Occipital lobe (tissue), 2 donors: ENCODE measurements around the gene CDC45. TPM values are rescaled to one million over a fixed set of nuclear protein-coding genes. Genes with fewer than 3 reads are reported as not detected.
"Not testable (repeated sequence)": the region's sequence is repeated elsewhere in the genome, so short reads cannot be mapped to it uniquely, and the experiment has no call there.

Source experiments
- DNase-seq: peaks from one replicate; lab custom pipeline; 2025; lab: John Stamatoyannopoulos, UW
- total RNA-seq: library from RNA; depleted of rRNA; stranded (reverse); fragments of >200 nt; gene quantifications from one replicate; pipeline ENCODE4 v1.2.3, GENCODE V29; 2014

The CDC45 gene
- total RNA-seq, 1 donor from 2014 or later: 1.4 TPM

DNA sequence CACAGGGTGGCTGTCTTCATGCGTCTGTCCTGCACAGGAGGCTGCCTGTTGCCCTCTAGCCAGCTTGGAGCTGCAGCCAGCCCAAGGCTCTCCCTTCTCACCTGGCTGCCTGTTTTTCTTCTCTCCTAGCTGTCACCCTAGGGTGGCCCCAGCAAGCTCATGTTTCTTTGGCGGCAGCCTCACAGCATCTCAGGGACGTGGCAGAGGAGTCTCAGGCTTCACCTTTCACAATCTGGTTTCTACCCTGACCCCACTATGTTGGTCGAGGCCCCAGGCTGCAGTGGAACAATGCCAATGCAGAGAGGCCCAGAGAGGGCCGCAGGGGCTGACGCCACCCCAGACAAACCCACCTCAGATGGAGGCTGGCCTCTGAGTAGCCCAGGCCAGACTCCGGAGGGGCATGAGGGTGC lies 47.0 kb downstream of the CDC45 start:
- DNase-seq: no peak

DNA sequence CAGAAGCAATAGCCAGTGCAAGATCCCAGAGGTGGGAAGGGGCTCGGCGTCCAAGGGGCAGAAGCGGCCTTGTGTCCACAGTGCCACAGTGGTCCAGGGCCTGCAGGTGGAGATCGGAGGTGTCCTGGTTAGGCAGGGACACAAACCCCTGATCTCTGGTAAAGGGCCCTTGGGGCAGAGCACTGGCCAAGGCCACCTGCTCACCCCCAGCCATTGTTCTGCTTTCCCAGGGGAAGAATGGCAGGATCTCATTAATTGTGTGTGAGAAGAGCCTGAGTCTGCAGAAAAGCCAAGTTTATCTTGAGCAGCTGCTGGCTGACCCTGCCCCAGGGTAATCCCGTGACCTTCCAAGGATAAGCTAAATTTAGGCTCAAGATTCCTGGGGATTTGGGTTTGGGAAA lies 47.6 kb downstream of the CDC45 start:
- no peak for DNase-seq

DNA sequence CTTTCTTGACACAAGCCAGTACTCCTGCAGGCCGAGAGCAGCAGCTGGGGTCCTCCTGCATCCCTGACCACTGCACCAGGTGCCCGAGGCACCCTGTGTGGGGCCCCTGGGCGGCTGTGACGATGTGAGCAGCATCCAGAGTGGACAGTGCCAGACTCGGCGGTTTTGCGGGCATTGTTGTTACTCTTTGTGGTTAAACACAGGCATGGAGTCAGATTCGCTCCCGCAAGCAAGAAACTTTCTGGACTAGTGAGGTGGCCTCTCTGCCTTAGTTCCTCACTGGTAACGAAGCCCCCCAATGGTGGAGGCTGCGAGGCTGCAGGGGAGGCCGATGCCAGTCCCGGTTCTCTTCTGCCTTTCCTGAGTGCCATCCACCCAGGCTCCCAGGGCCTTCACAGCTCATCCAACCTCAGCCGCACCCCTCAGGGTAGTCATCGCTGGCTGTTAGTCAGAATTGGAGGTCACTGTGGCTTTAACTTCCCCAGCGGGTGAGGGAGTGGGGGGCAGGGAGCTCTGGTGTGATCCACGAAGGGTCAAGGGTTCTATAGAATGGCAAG lies 48.2 kb downstream of the CDC45 start:
- DNase-seq: no peak

GRCh38 chr22:19529811-19530210 lies 50.1 kb downstream of the CDC45 start:
- no peak for DNase-seq

DNA sequence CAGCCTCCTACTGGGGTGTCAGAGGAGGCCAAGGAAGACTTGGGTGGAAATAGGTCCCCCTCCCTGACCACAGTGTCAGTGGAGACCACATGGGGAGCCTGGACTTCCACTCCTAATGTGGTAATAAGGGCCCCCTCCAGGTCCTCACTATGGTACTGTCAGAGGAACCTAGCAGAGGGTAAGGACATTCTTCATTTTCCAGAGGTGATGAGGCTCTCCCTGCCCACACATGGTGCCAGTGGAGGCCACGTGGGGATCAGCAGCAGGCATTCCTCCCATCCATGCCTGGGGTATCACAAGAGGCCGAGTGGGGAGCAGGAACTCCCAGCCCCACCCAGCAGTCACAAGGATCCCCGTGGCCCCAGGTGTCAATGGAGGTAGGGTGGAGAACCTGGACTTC lies 51.0 kb downstream of the CDC45 start:
- no peak for DNase-seq

- DNase-seq: not testable (repeated sequence)
Observed at GRCh38 chr22:19531327-19531726, 51.6 kb downstream of the CDC45 start.

GRCh38 chr22:19533049-19533626 lies 53.4 kb downstream of the CDC45 start:
- DNase-seq: no peak

DNA sequence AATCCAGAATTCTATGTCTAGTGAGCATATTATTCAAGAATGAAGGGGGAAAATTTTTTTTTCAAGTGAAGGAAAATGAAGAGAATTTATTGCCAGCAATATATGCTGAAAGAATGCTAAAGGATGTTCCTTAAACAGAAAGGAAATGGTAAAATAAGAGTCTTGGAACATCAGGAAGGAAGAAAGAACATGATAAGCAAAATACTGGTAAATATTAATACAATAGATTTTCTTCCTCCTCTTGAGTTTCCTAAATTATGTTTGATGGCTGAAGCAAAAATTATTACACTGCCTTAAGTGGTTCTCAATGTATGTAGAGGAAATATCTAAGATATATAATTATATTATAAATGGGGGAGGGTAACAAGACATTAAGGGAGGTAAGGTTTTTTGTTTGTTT lies 54.1 kb downstream of the CDC45 start:
- no peak for DNase-seq

DNA sequence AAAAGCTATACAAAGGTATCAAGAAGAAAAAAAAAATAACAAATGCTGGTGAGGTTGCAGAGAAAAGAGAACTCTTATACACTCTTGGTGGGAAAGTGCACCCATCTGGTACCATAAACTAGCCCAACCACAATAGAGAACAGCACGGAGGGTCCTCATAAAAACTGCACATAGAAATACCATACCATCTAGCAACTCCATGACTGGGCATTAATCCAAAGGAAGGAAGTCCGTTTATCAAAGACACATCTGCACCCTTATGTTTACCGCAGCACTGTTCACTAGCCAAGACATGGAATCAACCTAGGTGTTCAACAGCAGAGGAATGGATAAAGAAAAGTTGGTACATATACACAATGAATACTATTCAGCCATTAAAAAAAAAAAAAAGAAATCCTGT lies 55.3 kb downstream of the CDC45 start:
- DNase-seq: no peak

- no peak for DNase-seq
Observed at GRCh38 chr22:19536564-19536963, 56.8 kb downstream of the CDC45 start.

- DNase-seq: no peak
Observed at GRCh38 chr22:19537941-19538488, 58.3 kb downstream of the CDC45 start.

GRCh38 chr22:19540394-19540793 lies 60.7 kb downstream of the CDC45 start:
- no peak for DNase-seq

- DNase-seq: no peak
Observed at GRCh38 chr22:19543970-19544708, 64.4 kb downstream of the CDC45 start.

DNA sequence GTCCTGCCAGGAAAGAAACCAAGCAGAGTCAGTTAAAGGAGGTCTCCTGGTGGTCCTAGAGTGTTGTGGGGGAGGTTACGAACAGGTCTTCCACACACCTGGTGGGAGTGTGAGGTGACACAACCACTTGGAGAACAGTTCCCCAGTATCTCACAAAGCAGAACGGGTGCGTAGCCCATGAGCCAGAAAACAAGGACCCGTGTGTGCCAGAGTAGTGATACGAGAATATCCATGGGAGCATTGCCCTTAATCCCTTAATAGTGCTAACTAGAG lies 66.2 kb downstream of the CDC45 start:
- DNase-seq: no peak

DNA sequence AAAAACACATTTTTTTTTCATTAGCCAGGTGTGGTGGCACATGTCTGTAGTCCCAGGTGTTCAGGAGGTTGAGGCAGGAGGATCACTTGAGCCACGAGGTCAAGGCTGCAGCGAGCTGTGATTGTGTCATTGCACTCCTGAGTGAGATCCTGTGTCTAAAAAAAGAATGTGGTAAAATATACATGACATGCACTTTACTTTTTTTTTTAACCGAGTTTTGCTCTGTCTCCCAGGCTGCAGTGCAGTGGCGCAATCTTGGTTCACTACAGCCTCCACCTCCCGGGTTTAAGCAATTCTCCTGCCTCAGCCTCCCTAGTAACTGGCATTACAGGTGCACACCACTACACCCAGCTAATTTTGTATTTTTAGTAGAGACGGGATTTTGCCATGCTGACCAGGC lies 67.0 kb downstream of the CDC45 start:
- no peak for DNase-seq

DNA sequence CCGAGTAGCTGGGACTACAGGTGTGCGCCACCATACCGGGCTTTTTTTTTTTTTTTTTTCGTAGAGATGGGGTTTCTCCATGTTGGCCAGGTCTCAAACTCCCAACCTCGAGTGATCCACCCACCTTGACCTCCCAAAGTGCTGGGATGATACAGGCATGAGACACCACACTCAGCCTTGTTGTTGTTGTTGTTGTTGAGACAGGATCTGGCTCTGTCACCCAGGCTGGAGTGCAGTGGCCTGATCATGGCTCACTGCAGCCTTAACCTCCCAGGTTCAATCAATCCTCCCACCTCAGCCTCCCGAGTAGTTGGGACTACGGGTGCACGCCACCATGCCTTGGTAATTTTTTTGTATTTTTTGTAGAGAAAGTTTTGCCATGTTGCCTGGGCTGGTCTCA lies 67.9 kb downstream of the CDC45 start:
- DNase-seq: no peak

GRCh38 chr22:19548427-19548826 lies 68.7 kb downstream of the CDC45 start:
- not testable (repeated sequence) for DNase-seq

- DNase-seq: no peak
Observed at GRCh38 chr22:19548964-19549363, 69.2 kb downstream of the CDC45 start.

DNA sequence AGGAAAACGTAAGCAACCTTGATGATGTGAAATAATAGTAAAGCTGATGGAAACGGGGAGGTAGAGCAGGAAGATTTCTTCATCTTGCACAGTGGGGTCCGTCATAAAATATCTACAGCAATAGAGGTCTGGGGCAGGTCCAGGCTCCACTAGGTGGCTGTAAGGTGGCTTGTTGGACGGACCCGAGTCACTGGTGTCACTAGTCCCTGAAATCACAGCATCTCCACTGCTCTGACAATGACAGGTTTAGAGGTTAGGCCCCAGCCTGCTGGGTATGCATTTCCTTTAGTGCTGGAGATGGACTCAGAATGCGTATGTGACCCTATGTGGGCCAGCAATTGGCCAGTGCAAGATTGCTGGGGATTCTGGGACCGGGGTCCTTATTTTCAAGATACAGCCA lies 69.7 kb downstream of the CDC45 start:
- DNase-seq: no peak

DNA sequence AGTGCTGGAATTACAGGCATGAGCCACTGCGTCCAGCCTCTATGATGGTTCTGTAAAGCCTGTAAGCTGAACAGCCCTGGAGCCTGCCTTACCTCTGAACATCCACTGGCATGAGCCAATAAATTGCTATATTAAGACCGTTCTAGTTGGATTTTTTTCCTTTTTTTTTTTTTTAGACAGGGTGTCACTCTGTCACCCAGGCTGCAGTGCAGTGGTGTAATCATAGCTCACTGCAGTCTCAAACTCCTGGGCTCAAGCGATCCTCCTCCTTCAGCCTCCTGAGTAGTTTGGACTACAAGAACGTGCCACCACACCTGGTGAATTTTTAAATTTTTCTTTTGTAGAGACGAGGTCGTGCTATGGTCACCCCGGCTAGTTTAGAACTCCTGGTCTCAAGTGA lies 70.7 kb downstream of the CDC45 start:
- no peak for DNase-seq

DNA sequence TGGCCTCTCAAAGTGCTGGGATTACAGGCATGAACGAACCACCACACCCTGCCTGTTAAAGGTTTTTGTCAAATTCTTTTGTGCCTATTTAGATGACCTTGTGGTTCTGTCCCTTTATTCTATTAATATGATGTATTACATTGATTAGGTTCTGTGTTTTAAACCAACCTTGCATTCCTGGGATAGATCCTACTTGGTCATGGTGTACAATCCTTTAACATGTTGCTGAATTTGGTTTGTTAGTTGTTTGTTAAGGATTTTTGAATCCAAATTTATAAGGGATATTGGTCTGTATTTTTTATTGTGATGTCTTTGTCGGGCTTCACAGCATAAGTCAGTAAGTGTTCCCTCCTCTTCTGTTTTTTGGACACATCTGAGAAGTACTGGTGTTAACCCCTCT lies 73.5 kb downstream of the CDC45 start:
- DNase-seq: no peak

- no peak for DNase-seq
Observed at GRCh38 chr22:19554834-19555404, 75.2 kb downstream of the CDC45 start.

GRCh38 chr22:19555651-19556050 lies 75.9 kb downstream of the CDC45 start:
- no peak for DNase-seq
